ENCODE measurements around the gene LELP1.

DNA sequence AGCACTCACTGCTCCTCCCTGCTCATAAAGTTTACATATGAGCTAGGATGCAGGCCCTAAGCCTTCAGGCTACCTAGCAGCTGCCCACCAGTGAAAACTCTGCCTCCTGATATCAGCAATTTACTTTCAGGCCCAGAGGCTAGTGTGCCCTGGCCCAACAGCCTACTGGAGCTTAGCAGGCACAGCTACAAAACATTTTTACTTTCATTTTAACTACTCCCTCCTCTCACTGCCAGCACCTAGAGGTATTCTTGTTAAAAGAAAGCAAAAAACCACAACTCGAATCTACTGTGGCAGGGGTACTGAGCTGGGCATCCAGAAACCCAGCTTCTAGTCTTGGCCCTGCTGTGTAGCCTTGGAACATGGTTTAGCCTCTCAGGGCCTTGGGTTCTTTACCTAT is 50.5 kb downstream of the LELP1 start:
- TF ChIP-seq, protein P1, sequence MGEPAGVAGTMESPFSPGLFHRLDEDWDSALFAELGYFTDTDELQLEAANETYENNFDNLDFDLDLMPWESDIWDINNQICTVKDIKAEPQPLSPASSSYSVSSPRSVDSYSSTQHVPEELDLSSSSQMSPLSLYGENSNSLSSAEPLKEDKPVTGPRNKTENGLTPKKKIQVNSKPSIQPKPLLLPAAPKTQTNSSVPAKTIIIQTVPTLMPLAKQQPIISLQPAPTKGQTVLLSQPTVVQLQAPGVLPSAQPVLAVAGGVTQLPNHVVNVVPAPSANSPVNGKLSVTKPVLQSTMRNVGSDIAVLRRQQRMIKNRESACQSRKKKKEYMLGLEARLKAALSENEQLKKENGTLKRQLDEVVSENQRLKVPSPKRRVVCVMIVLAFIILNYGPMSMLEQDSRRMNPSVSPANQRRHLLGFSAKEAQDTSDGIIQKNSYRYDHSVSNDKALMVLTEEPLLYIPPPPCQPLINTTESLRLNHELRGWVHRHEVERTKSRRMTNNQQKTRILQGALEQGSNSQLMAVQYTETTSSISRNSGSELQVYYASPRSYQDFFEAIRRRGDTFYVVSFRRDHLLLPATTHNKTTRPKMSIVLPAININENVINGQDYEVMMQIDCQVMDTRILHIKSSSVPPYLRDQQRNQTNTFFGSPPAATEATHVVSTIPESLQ (CRISPR knock-in tag; conservative IDR thresholded peaks at IDR 0.05): no peak
- TF ChIP-seq ATF7-NPFF (CRISPR knock-in tag; IDR thresholded peaks at IDR 0.05; ENCODE audit: low read depth) (no peak), ETV6 (CRISPR knock-in tag; conservative IDR thresholded peaks at IDR 0.05) (no peak), PCBP1 (IDR thresholded peaks at IDR 0.05; ENCODE audit: borderline replicate concordance, low read depth, low read length) (no peak), TAF1 (CRISPR knock-in tag; IDR thresholded peaks at IDR 0.05) (no peak), NFE2L1 (CRISPR knock-in tag; IDR thresholded peaks at IDR 0.05; ENCODE audit: borderline replicate concordance) (no peak), POLR2A (IDR thresholded peaks at IDR 0.05; ENCODE audit: insufficient read depth in 1 of 2, low read depth in 2 of 2, low read length in 2 of 2) (no peak), ARNT (IDR thresholded peaks at IDR 0.05) (no peak), NBN (conservative IDR thresholded peaks at IDR 0.05) (no peak), MATR3 (CRISPR knock-in tag; IDR thresholded peaks at IDR 0.05) (no peak)
- TF ChIP-seq, protein P2, sequence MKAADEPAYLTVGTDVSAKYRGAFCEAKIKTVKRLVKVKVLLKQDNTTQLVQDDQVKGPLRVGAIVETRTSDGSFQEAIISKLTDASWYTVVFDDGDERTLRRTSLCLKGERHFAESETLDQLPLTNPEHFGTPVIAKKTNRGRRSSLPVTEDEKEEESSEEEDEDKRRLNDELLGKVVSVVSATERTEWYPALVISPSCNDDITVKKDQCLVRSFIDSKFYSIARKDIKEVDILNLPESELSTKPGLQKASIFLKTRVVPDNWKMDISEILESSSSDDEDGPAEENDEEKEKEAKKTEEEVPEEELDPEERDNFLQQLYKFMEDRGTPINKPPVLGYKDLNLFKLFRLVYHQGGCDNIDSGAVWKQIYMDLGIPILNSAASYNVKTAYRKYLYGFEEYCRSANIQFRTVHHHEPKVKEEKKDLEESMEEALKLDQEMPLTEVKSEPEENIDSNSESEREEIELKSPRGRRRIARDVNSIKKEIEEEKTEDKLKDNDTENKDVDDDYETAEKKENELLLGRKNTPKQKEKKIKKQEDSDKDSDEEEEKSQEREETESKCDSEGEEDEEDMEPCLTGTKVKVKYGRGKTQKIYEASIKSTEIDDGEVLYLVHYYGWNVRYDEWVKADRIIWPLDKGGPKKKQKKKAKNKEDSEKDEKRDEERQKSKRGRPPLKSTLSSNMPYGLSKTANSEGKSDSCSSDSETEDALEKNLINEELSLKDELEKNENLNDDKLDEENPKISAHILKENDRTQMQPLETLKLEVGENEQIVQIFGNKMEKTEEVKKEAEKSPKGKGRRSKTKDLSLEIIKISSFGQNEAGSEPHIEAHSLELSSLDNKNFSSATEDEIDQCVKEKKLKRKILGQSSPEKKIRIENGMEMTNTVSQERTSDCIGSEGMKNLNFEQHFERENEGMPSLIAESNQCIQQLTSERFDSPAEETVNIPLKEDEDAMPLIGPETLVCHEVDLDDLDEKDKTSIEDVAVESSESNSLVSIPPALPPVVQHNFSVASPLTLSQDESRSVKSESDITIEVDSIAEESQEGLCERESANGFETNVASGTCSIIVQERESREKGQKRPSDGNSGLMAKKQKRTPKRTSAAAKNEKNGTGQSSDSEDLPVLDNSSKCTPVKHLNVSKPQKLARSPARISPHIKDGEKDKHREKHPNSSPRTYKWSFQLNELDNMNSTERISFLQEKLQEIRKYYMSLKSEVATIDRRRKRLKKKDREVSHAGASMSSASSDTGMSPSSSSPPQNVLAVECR (CRISPR knock-in tag; IDR thresholded peaks at IDR 0.05; ENCODE audit: borderline replicate concordance): no peak
- TF ChIP-seq, protein P3, sequence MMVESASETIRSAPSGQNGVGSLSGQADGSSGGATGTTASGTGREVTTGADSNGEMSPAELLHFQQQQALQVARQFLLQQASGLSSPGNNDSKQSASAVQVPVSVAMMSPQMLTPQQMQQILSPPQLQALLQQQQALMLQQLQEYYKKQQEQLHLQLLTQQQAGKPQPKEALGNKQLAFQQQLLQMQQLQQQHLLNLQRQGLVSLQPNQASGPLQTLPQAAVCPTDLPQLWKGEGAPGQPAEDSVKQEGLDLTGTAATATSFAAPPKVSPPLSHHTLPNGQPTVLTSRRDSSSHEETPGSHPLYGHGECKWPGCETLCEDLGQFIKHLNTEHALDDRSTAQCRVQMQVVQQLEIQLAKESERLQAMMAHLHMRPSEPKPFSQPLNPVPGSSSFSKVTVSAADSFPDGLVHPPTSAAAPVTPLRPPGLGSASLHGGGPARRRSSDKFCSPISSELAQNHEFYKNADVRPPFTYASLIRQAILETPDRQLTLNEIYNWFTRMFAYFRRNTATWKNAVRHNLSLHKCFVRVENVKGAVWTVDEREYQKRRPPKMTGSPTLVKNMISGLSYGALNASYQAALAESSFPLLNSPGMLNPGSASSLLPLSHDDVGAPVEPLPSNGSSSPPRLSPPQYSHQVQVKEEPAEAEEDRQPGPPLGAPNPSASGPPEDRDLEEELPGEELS (CRISPR knock-in tag; IDR thresholded peaks at IDR 0.05): no peak
- TF ChIP-seq, protein P4, sequence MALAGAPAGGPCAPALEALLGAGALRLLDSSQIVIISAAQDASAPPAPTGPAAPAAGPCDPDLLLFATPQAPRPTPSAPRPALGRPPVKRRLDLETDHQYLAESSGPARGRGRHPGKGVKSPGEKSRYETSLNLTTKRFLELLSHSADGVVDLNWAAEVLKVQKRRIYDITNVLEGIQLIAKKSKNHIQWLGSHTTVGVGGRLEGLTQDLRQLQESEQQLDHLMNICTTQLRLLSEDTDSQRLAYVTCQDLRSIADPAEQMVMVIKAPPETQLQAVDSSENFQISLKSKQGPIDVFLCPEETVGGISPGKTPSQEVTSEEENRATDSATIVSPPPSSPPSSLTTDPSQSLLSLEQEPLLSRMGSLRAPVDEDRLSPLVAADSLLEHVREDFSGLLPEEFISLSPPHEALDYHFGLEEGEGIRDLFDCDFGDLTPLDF (CRISPR knock-in tag; IDR thresholded peaks at IDR 0.05): no peak

All from HepG2 (cell line).